ENCODE data around the gene RCOR2.

GRCh38 chr11:63906087-63906486 lies 10.9 kb downstream of the RCOR2 start:
- TF ChIP-seq CTCF (IDR thresholded peaks at IDR 0.05; ENCODE audit: low read length) = no peak
- no peak for TF ChIP-seq EZH2 (IDR thresholded peaks at IDR 0.05; ENCODE audit: borderline replicate concordance, low read length)

Measured in OCI-LY1 (cell line).